Measurements from ENCODE around the gene RNU2-1. TPM values are rescaled to one million over a fixed set of nuclear protein-coding genes. Genes with fewer than 3 reads are reported as not detected.
A peak's percentile ranks its signal among the peaks of the same experiment; 100 is the strongest.

The RNU2-1 gene
- total and polyA plus RNA-seq, 4 donors = 5,157 TPM; not detected in 3

DNA sequence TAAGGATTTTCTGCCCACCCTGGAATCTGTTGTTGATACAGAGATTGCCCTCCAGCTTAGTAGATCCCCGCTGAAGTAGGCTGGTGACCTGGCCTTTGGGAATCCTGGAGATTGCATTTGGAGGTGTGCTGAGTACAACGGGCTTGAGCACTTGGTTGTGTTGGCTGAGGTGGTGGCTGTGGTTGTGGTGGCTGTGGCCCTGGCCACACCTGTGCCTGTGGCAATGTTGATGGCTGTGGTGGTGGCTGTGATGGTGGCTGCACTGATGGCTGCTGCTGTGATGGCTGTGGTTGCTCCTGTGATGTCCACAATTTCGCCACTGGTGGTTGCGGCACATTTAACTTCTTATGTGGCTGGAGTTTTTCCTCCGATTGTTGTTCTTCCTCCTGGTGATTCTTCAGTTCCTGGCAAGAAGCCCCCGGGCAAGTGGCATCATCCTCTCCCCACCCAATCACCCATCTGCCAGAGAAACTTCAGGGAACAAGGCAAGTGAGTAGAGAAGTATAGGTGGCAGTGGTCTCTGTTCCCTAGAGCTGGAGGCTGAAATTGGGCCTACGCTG lies 9.6 kb downstream of the RNU2-1 start:
- Histone ChIP-seq H3K27ac (ENCODE audit: low read depth in 1 of 2, low read length in 1 of 2) (no peak overlapping the region), H3K4me3 (no peak overlapping the region), H3K9ac (ENCODE audit: insufficient read depth in 1 of 2, low read length in 2 of 2) (no peak overlapping the region), H3K9me3 (ENCODE audit: control insufficient read depth in 4 of 4, insufficient read depth in 3 of 4, low read length in 3 of 4) (no peaks in the 10 kb centered on the region), H3K36me3 (ENCODE audit: control insufficient read depth in 4 of 4, insufficient read depth in 4 of 4, low read length in 4 of 4) (peaks cover 0 to 4% (median 1%) of the 10 kb centered on the region in 4 donors), H3K27me3 (ENCODE audit: control insufficient read depth in 3 of 3, insufficient read depth in 3 of 3, low read length in 2 of 3) (no peaks in the 10 kb centered on the region), H3K4me1 (ENCODE audit: control insufficient read depth in 5 of 5, insufficient read depth in 5 of 5, low read length in 5 of 5) (peaks cover 0 to 4% (median 2%) of the 10 kb centered on the region in 5 donors)
- DNase-seq (no peak), ATAC-seq (ENCODE audit: insufficient read depth, low FRiP score) (no peak)
- WGBS, 2 donors = 59 to 86% methylated on average over 7 of the region's 7 CpGs
- TF ChIP-seq, protein P1, sequence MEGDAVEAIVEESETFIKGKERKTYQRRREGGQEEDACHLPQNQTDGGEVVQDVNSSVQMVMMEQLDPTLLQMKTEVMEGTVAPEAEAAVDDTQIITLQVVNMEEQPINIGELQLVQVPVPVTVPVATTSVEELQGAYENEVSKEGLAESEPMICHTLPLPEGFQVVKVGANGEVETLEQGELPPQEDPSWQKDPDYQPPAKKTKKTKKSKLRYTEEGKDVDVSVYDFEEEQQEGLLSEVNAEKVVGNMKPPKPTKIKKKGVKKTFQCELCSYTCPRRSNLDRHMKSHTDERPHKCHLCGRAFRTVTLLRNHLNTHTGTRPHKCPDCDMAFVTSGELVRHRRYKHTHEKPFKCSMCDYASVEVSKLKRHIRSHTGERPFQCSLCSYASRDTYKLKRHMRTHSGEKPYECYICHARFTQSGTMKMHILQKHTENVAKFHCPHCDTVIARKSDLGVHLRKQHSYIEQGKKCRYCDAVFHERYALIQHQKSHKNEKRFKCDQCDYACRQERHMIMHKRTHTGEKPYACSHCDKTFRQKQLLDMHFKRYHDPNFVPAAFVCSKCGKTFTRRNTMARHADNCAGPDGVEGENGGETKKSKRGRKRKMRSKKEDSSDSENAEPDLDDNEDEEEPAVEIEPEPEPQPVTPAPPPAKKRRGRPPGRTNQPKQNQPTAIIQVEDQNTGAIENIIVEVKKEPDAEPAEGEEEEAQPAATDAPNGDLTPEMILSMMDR (IDR thresholded peaks at IDR 0.05; ENCODE audit: control extremely low read depth, extremely low read depth) = no peak

DNA sequence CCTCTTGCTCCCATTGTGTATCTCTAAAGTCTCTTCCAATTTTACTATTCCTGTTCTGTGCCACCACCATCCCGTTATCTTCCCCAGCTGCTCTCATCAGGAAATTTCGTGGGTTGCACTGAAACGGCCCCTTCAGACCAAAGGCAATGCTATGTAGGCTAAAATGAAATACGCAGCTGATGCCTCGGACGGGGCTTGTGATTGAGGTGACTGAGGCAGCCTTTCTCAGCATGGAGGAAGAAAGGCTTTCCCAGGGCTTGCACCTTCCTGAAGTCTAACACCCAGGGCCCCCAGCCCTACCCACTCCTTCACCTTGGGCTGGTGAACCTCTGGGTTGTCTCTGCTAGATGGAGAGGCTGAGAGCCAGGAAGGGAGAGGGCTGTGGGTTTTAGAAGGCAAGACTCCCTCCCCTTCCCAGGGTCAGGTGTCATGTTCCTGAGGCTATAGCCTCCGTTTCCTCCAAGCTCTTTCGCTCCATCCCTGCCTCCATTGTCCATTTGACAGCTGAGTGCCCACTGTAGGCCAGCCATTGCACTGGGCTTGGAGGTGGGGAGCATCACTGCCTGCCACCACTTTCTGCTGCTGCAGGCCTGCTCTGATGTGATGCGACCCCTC lies 13.2 kb downstream of the RNU2-1 start:
- no peak for DNase-seq
- TF ChIP-seq, protein P1 (IDR thresholded peaks at IDR 0.05; ENCODE audit: control extremely low read depth, extremely low read depth) = no peak
- 79 to 84% methylated on average over 9 of the region's 9 CpGs for WGBS, 2 donors
- Histone ChIP-seq H3K9me3 (ENCODE audit: control insufficient read depth in 4 of 4, insufficient read depth in 3 of 4, low read length in 3 of 4) (no peaks in the 10 kb centered on the region), H3K36me3 (ENCODE audit: control insufficient read depth in 4 of 4, insufficient read depth in 4 of 4, low read length in 4 of 4) (peaks cover 0 to 23% (median 11%) of the 10 kb centered on the region in 4 donors), H3K9ac (ENCODE audit: insufficient read depth in 1 of 2, low read length in 2 of 2) (peak overlapping the region in 1 of 2 donors; percentile 5), H3K27ac (ENCODE audit: low read depth in 1 of 2, low read length in 1 of 2) (no peak overlapping the region), H3K4me1 (ENCODE audit: control insufficient read depth in 5 of 5, insufficient read depth in 5 of 5, low read length in 5 of 5) (peaks cover 0 to 4% (median 2%) of the 10 kb centered on the region in 5 donors), H3K27me3 (ENCODE audit: control insufficient read depth in 3 of 3, insufficient read depth in 3 of 3, low read length in 2 of 3) (no peaks in the 10 kb centered on the region), H3K4me3 (no peak overlapping the region)
- ATAC-seq (ENCODE audit: insufficient read depth, low FRiP score) = no peak

DNA sequence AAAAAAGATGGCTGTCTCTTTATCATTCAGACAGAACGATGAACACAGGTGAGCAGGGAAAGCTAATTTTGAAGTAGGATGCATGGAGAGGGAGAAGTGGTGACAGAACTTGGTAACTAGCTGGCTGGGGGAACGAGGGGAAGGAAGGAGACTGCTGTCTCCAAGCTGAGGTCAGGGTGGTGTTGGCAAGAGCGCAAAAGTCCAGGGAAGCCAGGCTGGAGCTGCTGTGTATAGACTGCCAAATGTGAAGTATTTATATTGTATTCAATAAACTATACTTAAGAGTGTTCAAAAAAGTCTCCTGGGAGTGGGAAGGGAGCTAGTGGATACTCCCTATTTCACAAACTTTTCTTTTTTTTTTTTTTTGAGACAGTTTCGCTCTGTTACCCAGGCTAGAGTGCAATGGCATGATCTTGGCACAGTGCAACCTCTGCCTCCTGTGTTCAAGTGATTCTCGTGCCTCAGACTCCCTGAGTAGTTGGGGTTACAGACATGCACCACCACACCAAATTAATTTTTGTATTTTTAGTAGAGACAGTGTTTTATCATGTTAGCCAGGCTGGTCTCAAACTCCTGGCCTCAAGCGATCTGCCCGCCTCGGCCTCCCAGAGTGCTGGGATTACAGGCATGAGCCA lies 13.9 kb downstream of the RNU2-1 start:
- peak in 2 of 3 donors; percentile 12 to 21 for DNase-seq
- H3K27ac ChIP-seq (ENCODE audit: low read depth in 1 of 2, low read length in 1 of 2) = no peak overlapping the region

More for the DNA sequence above, 13.9 kb downstream of the RNU2-1 start:
- Histone ChIP-seq H3K36me3 (ENCODE audit: control insufficient read depth in 4 of 4, insufficient read depth in 4 of 4, low read length in 4 of 4) (peaks cover 0 to 23% (median 10%) of the 10 kb centered on the region in 4 donors), H3K9me3 (ENCODE audit: control insufficient read depth in 4 of 4, insufficient read depth in 3 of 4, low read length in 3 of 4) (no peaks in the 10 kb centered on the region), H3K4me1 (ENCODE audit: control insufficient read depth in 5 of 5, insufficient read depth in 5 of 5, low read length in 5 of 5) (peaks cover 0 to 4% (median 2%) of the 10 kb centered on the region in 5 donors), H3K4me3 (no peak overlapping the region), H3K27me3 (ENCODE audit: control insufficient read depth in 3 of 3, insufficient read depth in 3 of 3, low read length in 2 of 3) (no peaks in the 10 kb centered on the region), H3K9ac (ENCODE audit: insufficient read depth in 1 of 2, low read length in 2 of 2) (no peak overlapping the region)
- WGBS, 2 donors = 55 to 76% methylated on average over 8 of the region's 8 CpGs
- TF ChIP-seq, protein P1 (IDR thresholded peaks at IDR 0.05; ENCODE audit: control extremely low read depth, extremely low read depth) = no peak
- no peak for ATAC-seq (ENCODE audit: insufficient read depth, low FRiP score)
